Measurements from ENCODE around the gene NSUN7. TPM values are rescaled to one million over a fixed set of nuclear protein-coding genes. Genes with fewer than 3 reads are reported as not detected.
"Not testable (repeated sequence)": the region's sequence is repeated elsewhere in the genome, so short reads cannot be mapped to it uniquely, and the experiment has no call there.

Gene NSUN7
- total RNA-seq, 4 donors from 2014 or later: 6.8 to 14.1 (median 12.2) TPM; not detected in 1

- H3K36me3 ChIP-seq: no peaks in the 10 kb centered on the region
- no peak overlapping the region for H3K27ac ChIP-seq
- H3K27me3 ChIP-seq: no peaks in the 10 kb centered on the region
- no peak overlapping the region for H3K4me3 ChIP-seq
- no peaks in the 10 kb centered on the region for H3K4me1 ChIP-seq
- intact Hi-C loops (cut with DNase I; ENCODE audit: low total_unique reads): no loop called here
- DNase-seq: no peak
- H3K9me3 ChIP-seq: no peaks in the 10 kb centered on the region
- TF ChIP-seq POLR2A (IDR thresholded peaks at IDR 0.05): no peak
Measured at GRCh38 chr4:40812386-40812785, 62.6 kb downstream of the NSUN7 start.

GRCh38 chr4:40812856-40813255 is 63.1 kb downstream of the NSUN7 start:
- H3K4me3 ChIP-seq: no peak overlapping the region
- TF ChIP-seq POLR2A (IDR thresholded peaks at IDR 0.05): no peak
- TF ChIP-seq CTCF (IDR thresholded peaks at IDR 0.05): no peak
- DNase-seq: no peak
- intact Hi-C loops (cut with DNase I; ENCODE audit: low total_unique reads): no loop called here
- H3K36me3 ChIP-seq: no peaks in the 10 kb centered on the region
- no peaks in the 10 kb centered on the region for H3K4me1 ChIP-seq
- no peaks in the 10 kb centered on the region for H3K9me3 ChIP-seq
- H3K27me3 ChIP-seq: no peaks in the 10 kb centered on the region
- H3K27ac ChIP-seq: no peak overlapping the region

DNA sequence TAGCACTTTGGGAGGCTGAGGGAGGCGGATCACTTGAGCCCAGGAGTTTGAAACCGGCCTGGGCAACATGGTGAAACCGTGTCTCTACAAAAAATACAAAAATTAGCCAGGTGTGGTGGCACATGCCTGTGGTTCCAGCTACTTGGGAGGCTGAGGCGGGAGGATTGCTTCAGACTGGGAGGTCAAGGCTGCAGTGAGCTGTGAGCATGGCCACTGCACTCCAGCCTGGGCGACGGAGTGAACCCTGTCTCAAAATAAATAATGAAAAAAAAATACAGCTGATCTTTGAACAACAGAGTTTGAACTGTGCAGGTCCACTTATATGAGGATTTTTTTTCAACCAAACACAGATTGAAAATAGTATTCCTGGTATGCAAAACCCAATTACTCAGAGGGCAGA is 67.4 kb downstream of the NSUN7 start:
- H3K4me1 ChIP-seq; H3K9me3 ChIP-seq; DNase-seq; intact Hi-C loops (cut with DNase I; ENCODE audit: low total_unique reads); H3K36me3 ChIP-seq; H3K27me3 ChIP-seq; H3K27ac ChIP-seq; H3K4me3 ChIP-seq: not testable (repeated sequence)

DNA sequence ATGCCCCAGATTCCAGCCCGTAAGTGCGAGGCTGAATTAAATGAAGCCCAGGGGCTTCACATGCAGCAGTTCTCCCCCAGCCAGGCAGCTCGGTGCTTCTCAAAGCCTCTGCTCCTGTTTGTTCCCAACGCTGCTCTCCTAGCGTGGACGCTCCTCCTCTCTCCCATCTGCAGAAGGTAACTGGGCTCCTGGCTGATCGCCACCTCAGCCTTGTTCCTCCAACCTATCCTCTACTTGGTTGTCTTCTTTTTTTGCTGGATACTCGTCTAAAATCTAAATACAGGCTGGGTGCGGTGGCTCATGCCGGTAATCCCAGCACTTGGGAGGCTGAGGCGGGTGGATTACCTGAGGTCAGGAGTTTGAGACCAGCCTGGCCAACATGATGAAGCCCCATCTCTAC is 70.3 kb downstream of the NSUN7 start:
- Histone ChIP-seq H3K4me3 (no peak overlapping the region), H3K27ac (no peak overlapping the region), H3K36me3 (no peaks in the 10 kb centered on the region), H3K9me3 (no peaks in the 10 kb centered on the region), H3K27me3 (no peaks in the 10 kb centered on the region), H3K4me1 (no peaks in the 10 kb centered on the region)
- DNase-seq: no peak
- intact Hi-C loops (cut with DNase I; ENCODE audit: low total_unique reads): no loop called here
- TF ChIP-seq POLR2A (IDR thresholded peaks at IDR 0.05) (no peak), CTCF (IDR thresholded peaks at IDR 0.05) (no peak)

DNA sequence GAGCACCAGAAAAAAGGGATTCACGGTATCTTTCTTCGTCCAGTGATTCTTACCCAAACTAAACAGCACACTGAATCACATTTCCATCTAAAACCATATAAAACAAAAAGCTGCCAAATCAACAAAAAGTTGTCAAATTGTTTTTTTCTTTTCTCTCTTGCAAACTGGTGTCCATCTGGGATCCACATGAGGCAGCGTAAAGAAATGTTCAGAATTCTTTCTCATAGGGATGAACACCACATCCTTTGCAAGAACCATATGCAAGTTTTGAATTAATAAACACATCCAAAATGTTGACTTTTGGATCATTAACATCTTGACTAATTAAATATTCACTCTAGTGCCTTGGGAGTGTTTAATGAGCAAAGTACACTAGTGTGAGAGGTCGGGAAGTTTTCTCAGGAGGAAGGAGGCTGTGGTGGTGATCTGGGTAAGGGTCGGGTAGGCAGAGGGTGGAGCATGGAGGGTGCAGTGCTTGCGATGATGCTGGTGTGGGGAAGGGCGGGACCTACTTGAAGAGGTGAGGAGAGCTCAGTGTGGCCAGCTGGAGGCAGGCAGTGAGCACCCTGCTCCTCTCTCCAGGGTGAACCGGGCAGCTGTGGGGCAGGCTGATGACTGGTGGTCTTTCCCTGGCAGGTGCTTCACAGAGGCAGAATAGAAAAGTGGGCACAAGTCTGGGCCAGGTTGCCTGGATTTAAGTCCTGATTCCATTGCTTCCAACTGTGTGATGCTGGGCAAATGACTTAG is 72.8 kb downstream of the NSUN7 start:
- Histone ChIP-seq H3K4me1 (no peaks in the 10 kb centered on the region), H3K4me3 (no peak overlapping the region), H3K27ac (no peak overlapping the region), H3K27me3 (no peaks in the 10 kb centered on the region), H3K9me3 (no peaks in the 10 kb centered on the region), H3K36me3 (no peaks in the 10 kb centered on the region)
- TF ChIP-seq POLR2A (IDR thresholded peaks at IDR 0.05) (no peak), CTCF (IDR thresholded peaks at IDR 0.05) (no peak)
- intact Hi-C loops (cut with DNase I; ENCODE audit: low total_unique reads): no loop called here
- no peak for DNase-seq

GRCh38 chr4:40825014-40825838 is 75.5 kb downstream of the NSUN7 start:
- no peak overlapping the region for H3K27ac ChIP-seq
- TF ChIP-seq CTCF (IDR thresholded peaks at IDR 0.05) (no peak), POLR2A (IDR thresholded peaks at IDR 0.05) (no peak)
- no peak overlapping the region for H3K4me3 ChIP-seq
- H3K4me1 ChIP-seq: no peaks in the 10 kb centered on the region
- no peaks in the 10 kb centered on the region for H3K27me3 ChIP-seq
- H3K9me3 ChIP-seq: no peaks in the 10 kb centered on the region
- intact Hi-C loops (cut with DNase I; ENCODE audit: low total_unique reads): no loop called here
- no peak for DNase-seq
- H3K36me3 ChIP-seq: no peaks in the 10 kb centered on the region

All from uterus (tissue), 4 donors.